ACC112 (cell line): ENCODE measurements around the gene ARMC9.

ENCODE experiments used
- H2AFZ ChIP-seq: fragments of 200-600 bp; sonication (generic); one replicate; pipeline ENCODE4 v1.6.0; 2017; ENCODE audit warnings: antibody characterized with exemption, low read length; ENCODE audit not compliant: unreplicated experiment
- H3K27ac ChIP-seq: fragments of 200-600 bp; sonication (generic); 2 replicates; pipeline ENCODE4 v1.5.1; 2014; ENCODE audit warnings: low read depth, mild to moderate bottlenecking, antibody characterized with exemption, low read length, moderate library complexity
- H3K27me3 ChIP-seq: fragments of 200-600 bp; sonication (generic); 2 replicates; pipeline ENCODE4 v1.6.1; 2014; ENCODE audit warnings: mild to moderate bottlenecking, antibody characterized with exemption, low read length, moderate library complexity, mixed read lengths; ENCODE audit not compliant: insufficient read depth
- H3K36me3 ChIP-seq: fragments of 200-600 bp; sonication (generic); 2 replicates; pipeline ENCODE4 v1.6.1; 2016; ENCODE audit warnings: mild to moderate bottlenecking, antibody characterized with exemption, low read length, moderate library complexity, mixed read lengths; ENCODE audit not compliant: insufficient read depth
- H3K4me1 ChIP-seq: fragments of 200-600 bp; sonication (generic); one replicate; pipeline ENCODE4 v1.6.1; 2016; ENCODE audit warnings: low read length, mixed read lengths; ENCODE audit not compliant: insufficient read depth, unreplicated experiment, control insufficient read depth
- H3K4me3 ChIP-seq: fragments of 200-600 bp; sonication (generic); 2 replicates; pipeline ENCODE4 v1.5.1; 2014; ENCODE audit warnings: mild to moderate bottlenecking, low read depth, low read length
- H3K79me2 ChIP-seq: fragments of 200-600 bp; sonication (generic); one replicate; pipeline ENCODE4 v1.6.0; 2016; ENCODE audit warnings: low read length; ENCODE audit not compliant: control insufficient read depth, unreplicated experiment, insufficient read depth

Gene ARMC9

DNA sequence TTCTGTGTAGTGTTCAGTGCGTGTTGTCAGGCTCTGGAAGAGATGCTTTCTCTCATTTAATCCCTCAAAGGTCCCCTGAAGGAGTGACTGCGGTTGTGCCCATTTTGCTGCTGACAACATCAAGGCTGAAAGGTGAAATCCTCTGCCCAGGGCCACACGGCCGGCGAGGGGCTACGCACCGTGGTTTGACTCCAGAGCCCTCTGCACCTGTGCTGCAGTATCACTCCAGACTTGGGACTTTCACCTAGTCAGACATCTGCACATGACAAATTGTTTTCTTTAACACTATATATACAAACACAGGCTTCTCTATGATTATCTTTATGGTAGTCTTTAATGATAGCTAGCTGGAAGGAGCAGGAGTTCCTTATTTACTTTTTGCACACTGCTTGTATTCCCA, 90.2 kb downstream of the ARMC9 start:
- H2AFZ ChIP-seq: no peak overlapping the region
- no peaks in the 10 kb centered on the region for H3K4me1 ChIP-seq
- peaks cover 4% of the 10 kb centered on the region; the same call in 1 of the 2 replicates for H3K36me3 ChIP-seq
- H3K79me2 ChIP-seq: no peaks in the 10 kb centered on the region
- H3K27ac ChIP-seq: no peak overlapping the region
- no peaks in the 10 kb centered on the region for H3K27me3 ChIP-seq
- H3K4me3 ChIP-seq: no peak overlapping the region

DNA sequence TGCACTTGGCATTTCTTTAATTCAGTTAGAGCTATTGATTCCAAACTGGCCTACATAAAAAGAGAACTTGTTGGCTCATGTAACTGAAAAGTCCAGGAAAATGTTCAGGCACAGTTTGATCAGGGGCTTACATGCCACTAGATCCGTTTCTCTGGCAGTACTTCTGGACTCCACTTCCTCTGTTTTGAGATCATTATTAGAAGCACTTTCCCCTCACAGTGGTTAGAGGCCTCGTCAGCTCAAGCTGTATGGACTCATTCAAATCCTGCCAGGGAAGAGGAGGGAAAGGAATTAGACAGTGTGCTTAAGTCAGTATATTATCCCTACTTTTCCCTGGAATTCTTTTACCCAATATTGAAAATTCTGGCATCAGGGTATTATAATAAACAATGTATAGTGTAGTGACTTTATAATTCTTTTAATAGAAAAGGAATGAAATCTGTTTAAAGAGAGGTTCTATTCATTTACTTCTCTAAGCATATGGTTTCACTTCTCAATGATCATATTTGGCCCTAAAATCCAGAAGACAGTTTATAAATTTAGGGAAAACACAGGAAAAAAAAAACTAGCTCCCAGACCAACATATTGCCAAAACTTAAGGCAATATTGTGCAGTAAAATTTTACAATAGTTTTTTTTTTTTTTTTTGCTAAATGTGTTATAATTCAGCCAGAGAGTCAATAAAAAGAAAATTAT, 92.0 kb downstream of the ARMC9 start:
- no peaks in the 10 kb centered on the region for H3K79me2 ChIP-seq
- H3K4me3 ChIP-seq: no peak overlapping the region
- H3K36me3 ChIP-seq: peaks cover 4% of the 10 kb centered on the region; the same call in 1 of the 2 replicates
- no peaks in the 10 kb centered on the region for H3K27me3 ChIP-seq
- H3K27ac ChIP-seq: no peak overlapping the region
- no peak overlapping the region for H2AFZ ChIP-seq
- H3K4me1 ChIP-seq: no peaks in the 10 kb centered on the region

DNA sequence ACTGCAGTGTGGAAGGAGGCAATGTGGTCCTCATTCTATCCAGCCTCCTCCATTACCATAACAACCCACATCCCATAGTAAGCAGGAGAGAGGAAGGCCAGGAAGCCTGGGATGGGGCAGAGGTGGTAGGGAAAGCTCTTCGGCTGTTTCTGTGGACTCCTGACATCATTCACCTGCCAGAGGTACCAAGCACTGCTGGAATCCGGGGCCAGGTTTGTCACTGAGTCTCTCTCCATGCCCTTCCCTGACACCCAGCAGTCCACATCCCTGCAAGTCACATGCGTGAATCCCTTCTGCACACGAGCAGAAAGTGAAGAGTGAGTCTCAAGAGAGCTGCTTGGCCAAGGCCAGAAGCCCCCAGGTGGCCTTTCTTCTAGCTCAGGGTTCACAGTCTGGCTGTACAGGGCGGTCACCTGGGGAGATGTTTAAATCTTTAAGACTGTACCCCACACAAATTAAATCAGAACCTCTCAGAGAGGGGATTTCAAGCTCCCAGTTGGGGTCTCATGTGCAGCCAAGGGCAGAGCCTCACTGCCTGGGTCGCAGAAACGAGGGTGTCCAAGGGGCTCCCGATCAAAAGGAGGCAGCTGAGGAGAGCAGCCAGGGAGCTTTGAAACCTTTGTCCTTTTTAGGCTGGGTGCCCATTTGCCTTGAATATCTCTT, 94.2 kb downstream of the ARMC9 start:
- H3K4me1 ChIP-seq: no peaks in the 10 kb centered on the region
- no peak overlapping the region for H3K4me3 ChIP-seq
- no peaks in the 10 kb centered on the region for H3K79me2 ChIP-seq
- no peaks in the 10 kb centered on the region for H3K27me3 ChIP-seq
- H2AFZ ChIP-seq: no peak overlapping the region
- peaks cover 4% of the 10 kb centered on the region; the same call in 1 of the 2 replicates for H3K36me3 ChIP-seq
- no peak overlapping the region for H3K27ac ChIP-seq

DNA sequence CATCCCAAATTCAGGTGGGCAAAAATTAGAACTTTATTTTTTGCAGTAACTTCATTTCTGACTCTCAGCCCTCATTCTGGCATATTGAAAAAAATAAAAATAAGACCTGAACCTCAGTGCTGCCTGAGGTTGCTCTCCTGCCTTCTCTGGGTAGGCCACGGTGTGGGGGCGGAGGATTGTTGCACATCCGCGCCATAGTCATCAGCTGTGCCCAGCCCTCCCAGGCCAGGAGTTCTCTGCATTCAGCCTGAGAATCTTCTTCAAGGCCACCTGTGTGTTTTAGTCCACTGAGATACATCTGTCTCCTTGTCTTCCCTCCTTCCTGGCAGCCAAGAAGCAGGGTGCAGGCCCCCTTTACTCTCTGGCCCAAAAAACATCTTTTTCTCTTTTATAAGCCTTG, 94.7 kb downstream of the ARMC9 start:
- Histone ChIP-seq H3K4me3 (no peak overlapping the region), H3K36me3 (peaks cover 4% of the 10 kb centered on the region; the same call in 1 of the 2 replicates), H3K79me2 (no peaks in the 10 kb centered on the region), H3K27me3 (no peaks in the 10 kb centered on the region), H2AFZ (no peak overlapping the region), H3K27ac (no peak overlapping the region), H3K4me1 (no peaks in the 10 kb centered on the region)

DNA sequence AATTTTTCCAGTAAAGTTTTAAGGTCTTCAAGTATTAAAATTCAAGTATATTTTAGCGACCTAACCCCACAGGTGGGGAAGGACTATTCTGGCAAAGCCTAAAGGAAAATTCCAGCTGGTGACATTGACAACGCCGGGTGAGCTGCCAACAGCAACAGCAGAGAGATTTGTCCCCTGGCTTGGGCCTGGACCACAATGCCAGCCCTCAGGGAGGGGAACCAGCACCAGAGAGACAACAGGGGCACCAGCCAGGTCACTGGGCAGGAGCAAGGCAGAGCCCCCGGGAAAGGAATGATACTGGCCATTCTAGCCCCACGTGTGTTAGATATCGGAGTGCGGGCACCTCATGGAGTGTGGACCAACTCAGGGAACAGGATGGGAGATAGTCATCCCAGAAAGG, 95.7 kb downstream of the ARMC9 start:
- Histone ChIP-seq H3K4me1 (no peaks in the 10 kb centered on the region), H3K27ac (no peak overlapping the region), H3K36me3 (no peaks in the 10 kb centered on the region), H3K27me3 (no peaks in the 10 kb centered on the region), H3K79me2 (no peaks in the 10 kb centered on the region), H3K4me3 (no peak overlapping the region), H2AFZ (no peak overlapping the region)

DNA sequence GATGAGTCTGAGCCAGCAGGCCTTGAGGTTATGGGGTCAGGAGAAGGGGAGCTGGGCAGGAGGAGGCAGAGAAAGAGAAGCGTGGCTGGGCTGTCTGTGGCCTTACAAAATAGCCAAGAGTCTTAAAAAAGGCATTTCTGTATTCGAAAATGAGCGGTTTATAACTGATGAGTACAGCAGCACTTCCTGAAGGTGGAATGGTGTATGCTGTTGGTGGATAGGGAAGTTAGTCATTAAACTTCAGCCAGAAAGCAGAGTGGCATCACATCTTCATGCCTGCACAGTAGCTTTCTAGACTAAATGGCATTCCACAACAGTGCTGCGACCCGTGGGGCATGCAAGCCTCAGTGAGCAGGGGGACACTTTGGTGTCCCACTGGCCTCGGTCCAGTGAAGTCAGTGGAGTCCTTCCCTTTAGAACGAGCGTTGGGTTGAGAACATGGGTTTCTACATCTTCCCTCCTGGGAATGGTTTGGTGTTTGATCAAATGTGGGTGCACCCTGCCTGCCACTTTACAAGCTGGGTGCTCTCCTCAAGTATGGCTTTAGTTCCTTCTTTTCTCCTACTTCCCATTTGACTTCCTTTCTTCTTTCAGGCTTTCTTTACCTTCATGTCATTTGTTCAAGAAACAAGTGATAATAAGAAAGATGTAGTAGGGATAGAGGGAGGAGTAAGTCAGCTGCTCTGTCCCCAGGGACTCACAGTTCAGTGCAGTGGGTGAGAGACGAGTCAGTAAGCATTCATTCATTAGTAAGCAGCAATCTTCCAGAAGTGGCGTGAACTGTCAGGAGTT, 96.3 kb downstream of the ARMC9 start:
- Histone ChIP-seq H3K27ac (no peak overlapping the region), H3K36me3 (no peaks in the 10 kb centered on the region), H3K4me3 (no peak overlapping the region), H3K4me1 (no peaks in the 10 kb centered on the region), H3K27me3 (no peaks in the 10 kb centered on the region), H3K79me2 (no peaks in the 10 kb centered on the region), H2AFZ (no peak overlapping the region)

DNA sequence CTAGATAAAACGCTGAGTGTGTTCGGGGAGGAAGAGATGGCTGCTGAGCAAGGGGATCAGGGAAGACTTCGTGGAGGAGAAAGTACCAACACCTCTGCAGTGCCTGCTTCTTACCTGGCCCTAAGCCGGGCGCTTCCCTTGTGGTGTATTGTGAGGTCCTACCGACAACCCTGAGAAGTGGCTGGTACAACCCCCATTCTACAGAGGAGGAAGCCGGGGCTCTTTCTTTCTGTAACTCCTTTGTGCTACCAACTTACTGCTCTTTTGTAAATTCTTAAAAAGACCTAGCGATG, 96.9 kb downstream of the ARMC9 start:
- Histone ChIP-seq H3K27ac (no peak overlapping the region), H3K36me3 (no peaks in the 10 kb centered on the region), H3K4me3 (no peak overlapping the region), H3K27me3 (no peaks in the 10 kb centered on the region), H2AFZ (no peak overlapping the region), H3K4me1 (no peaks in the 10 kb centered on the region), H3K79me2 (no peaks in the 10 kb centered on the region)

DNA sequence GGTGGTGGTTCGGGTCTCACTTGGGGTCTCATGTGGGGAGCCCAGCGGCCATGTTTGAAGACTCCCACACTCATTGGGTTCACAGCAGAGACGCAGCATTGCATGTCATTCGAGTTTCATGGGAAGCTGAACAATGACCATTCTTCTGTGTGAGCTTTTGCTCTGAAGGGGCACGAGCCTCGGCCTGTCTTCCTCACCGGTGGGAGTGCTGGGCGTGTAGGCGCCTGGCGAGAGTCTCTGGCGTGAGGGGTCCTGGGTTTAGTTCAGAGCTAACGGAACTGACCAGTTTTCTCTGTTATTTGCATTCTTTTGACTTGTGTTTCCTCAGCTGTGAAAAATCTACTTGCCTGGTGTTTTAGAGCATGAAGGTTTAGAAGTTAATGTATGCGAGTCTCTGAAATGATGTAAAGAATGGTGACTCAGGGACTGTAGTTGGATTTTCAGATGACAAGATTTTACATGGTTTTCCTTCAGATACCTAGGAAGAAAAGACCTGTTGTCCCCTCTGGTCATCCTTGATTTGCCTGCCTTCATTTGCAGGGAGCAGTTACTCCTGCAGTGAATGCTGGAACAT, 98.1 kb downstream of the ARMC9 start:
- Histone ChIP-seq H3K27ac (no peak overlapping the region), H3K79me2 (no peaks in the 10 kb centered on the region), H2AFZ (no peak overlapping the region), H3K36me3 (no peaks in the 10 kb centered on the region), H3K4me1 (peaks cover 4% of the 10 kb centered on the region), H3K27me3 (no peaks in the 10 kb centered on the region), H3K4me3 (no peak overlapping the region)

DNA sequence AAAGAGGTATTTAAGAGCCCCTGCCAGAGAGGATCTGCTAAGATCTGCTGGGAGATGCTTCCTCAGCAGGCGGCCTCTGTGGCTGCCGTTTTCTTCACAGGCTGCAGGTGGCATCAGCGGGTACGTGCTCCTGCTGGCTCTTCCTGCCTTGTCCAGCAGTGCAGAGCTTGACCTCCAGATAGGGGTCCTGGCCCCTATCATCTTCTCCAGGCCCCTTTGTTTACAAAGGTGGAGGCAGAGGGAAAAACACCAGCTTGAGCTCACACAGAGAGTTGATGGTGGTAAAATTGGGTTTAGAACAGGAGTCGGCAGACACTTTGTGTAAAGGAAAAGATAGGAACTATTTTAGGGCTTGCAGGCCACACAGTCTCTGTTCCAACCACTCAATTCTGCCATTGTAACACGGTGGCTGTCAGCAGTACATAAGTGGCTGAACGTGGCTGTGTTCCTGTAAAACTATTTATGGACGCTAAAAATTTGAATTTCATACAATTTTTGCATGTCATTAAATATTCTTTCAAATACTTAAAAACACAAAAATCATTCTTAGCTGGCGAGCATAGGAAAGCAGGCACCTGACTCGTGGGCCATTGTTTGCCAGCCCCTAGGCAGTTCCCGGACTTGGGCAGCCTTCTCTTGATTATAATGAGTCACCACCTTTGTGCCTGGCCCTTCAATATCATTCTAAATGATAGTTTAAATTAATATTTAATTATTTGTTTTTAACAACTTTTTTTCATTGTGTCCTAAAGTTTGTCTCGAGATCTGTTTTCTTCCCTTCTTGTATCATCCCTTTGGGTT, 98.9 kb downstream of the ARMC9 start:
- H3K27me3 ChIP-seq: no peaks in the 10 kb centered on the region
- no peaks in the 10 kb centered on the region for H3K36me3 ChIP-seq
- no peak overlapping the region for H3K27ac ChIP-seq
- H3K4me3 ChIP-seq: no peak overlapping the region
- H3K4me1 ChIP-seq: peaks cover 4% of the 10 kb centered on the region
- H2AFZ ChIP-seq: no peak overlapping the region
- no peaks in the 10 kb centered on the region for H3K79me2 ChIP-seq

DNA sequence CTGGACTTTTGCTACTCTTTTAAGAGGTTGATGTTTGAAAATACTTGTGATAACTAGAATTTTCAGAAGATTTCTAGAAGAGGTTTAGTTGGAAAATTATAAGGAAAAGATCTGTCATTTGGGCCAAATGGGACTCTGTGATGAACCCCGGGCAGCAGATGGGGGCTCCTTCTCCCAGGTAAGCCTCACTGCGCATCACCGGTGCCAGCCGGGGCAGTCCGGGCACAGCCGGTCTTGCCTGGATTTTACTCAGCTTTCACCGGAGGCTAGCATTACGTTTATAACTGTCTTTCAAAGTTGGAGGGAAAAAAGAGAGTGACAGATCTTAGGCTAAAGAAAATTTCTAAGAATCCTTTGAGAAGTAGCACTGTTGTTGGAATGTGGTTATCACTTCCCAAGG, 99.7 kb downstream of the ARMC9 start:
- peaks cover 4% of the 10 kb centered on the region for H3K4me1 ChIP-seq
- no peak overlapping the region for H3K27ac ChIP-seq
- no peak overlapping the region for H2AFZ ChIP-seq

More for the DNA sequence above, 99.7 kb downstream of the ARMC9 start:
- Histone ChIP-seq H3K4me3 (no peak overlapping the region), H3K36me3 (no peaks in the 10 kb centered on the region), H3K27me3 (no peaks in the 10 kb centered on the region), H3K79me2 (no peaks in the 10 kb centered on the region)
